H4 (cell line): ENCODE measurements around the gene HAND2. TPM values are rescaled to one million over a fixed set of nuclear protein-coding genes. Genes with fewer than 3 reads are reported as not detected.

ENCODE experiments used
- DNase-seq: peaks from one replicate; pipeline ENCODE4 v3.0.0-alpha.2; 2015; ENCODE audit warnings: low spot score
- total RNA-seq: library from RNA; depleted of rRNA; stranded (reverse); fragments of >200 nt; shearing (Covaris generic); gene quantifications from 2 replicates; pipeline ENCODE4 v1.2.3, GENCODE V29; 2014; rRNA removed

HAND2 gene
- total RNA-seq = 0.06 and 1.2 TPM in 2 replicates

GRCh38 chr4:173529477-173530325 lies at the start of gene HAND2:
Gene HAND2, minus strand, starts transcription at chr4:173530229. Its CDS starts 940 bp downstream, at chr4:173529289.
- peak; percentile 58 for DNase-seq

GRCh38 chr4:173578956-173579355 lies 48.9 kb upstream of the HAND2 start:
- no peak for DNase-seq

GRCh38 chr4:173577963-173578362 lies 47.9 kb upstream of the HAND2 start:
- no peak for DNase-seq

GRCh38 chr4:173575482-173576152 lies 45.6 kb upstream of the HAND2 start:
- DNase-seq = no peak

GRCh38 chr4:173573725-173574124 lies 43.7 kb upstream of the HAND2 start:
- no peak for DNase-seq

GRCh38 chr4:173573286-173573685 lies 43.3 kb upstream of the HAND2 start:
- DNase-seq = no peak

- no peak for DNase-seq
Observed at GRCh38 chr4:173572493-173573129, 42.6 kb upstream of the HAND2 start.

GRCh38 chr4:173571620-173572019 lies 41.6 kb upstream of the HAND2 start:
- no peak for DNase-seq

GRCh38 chr4:173565281-173565680 lies 35.3 kb upstream of the HAND2 start:
- no peak for DNase-seq

GRCh38 chr4:173564461-173564860 lies 34.4 kb upstream of the HAND2 start:
- DNase-seq = no peak

- no peak for DNase-seq
Observed at GRCh38 chr4:173560896-173561295, 30.9 kb upstream of the HAND2 start.

GRCh38 chr4:173556398-173557131 lies 26.5 kb upstream of the HAND2 start:
- DNase-seq = no peak

GRCh38 chr4:173547889-173548288 lies 17.9 kb upstream of the HAND2 start:
- DNase-seq = no peak

- DNase-seq = no peak
Observed at GRCh38 chr4:173546776-173547175, 16.7 kb upstream of the HAND2 start.

GRCh38 chr4:173545440-173545839 lies 15.4 kb upstream of the HAND2 start:
- DNase-seq = no peak

- DNase-seq = no peak
Observed at GRCh38 chr4:173543266-173543665, 13.2 kb upstream of the HAND2 start.

- DNase-seq = no peak
Observed at GRCh38 chr4:173539986-173540385, 10.0 kb upstream of the HAND2 start.

- DNase-seq = no peak
Observed at GRCh38 chr4:173538909-173539445, 8.9 kb upstream of the HAND2 start.

- DNase-seq = no peak
Observed at GRCh38 chr4:173538148-173538908, 8.3 kb upstream of the HAND2 start.

- no peak for DNase-seq
Observed at GRCh38 chr4:173537613-173538147, 7.7 kb upstream of the HAND2 start.
